Measurements from ENCODE around the gene TMEM256.

The TMEM256 gene

DNA sequence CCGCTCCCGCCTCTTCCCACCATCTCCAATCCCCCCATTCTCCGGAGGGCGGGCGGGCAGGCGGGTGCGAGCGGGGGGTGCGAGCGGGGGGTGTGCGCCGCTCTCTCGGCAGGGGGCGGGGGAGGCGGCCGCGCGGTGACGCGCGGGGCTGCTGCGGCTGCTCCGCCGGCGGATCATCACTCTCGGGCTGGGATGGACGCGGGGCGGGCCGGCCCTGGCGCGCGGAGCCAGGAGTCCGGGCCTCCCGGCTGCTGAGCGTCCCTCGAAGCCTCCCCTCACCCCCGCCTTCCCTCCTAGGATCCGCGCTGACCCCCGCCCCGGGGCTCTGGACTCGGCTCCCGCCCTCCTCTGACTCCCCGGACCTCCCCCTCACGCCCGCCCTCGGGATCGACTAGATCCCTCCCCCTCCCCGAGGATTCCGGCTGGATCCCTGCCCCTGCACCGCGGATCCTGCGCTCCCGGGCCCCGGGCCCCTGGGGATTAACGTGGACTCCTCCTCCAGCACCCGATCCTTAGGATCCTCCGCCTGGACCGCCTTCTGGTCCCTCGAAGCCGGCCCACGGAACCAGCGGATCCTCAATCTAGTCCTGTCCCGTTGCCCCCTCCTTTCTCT lies 946 bp upstream of the TMEM256 start:
- DNase-seq (ENCODE audit: low spot score), result peak; percentile 81
- TF ChIP-seq, protein P1, sequence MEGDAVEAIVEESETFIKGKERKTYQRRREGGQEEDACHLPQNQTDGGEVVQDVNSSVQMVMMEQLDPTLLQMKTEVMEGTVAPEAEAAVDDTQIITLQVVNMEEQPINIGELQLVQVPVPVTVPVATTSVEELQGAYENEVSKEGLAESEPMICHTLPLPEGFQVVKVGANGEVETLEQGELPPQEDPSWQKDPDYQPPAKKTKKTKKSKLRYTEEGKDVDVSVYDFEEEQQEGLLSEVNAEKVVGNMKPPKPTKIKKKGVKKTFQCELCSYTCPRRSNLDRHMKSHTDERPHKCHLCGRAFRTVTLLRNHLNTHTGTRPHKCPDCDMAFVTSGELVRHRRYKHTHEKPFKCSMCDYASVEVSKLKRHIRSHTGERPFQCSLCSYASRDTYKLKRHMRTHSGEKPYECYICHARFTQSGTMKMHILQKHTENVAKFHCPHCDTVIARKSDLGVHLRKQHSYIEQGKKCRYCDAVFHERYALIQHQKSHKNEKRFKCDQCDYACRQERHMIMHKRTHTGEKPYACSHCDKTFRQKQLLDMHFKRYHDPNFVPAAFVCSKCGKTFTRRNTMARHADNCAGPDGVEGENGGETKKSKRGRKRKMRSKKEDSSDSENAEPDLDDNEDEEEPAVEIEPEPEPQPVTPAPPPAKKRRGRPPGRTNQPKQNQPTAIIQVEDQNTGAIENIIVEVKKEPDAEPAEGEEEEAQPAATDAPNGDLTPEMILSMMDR (IDR thresholded peaks at IDR 0.05; ENCODE audit: extremely low read depth, insufficient read depth, missing control alignments), result no peak
- in situ Hi-C loops (cut with MboI; ENCODE audit: low pct_unique_long_range_greater_than_20kb, low sequenced_read_pairs, unreplicated experiment), result no loop called here

DNA sequence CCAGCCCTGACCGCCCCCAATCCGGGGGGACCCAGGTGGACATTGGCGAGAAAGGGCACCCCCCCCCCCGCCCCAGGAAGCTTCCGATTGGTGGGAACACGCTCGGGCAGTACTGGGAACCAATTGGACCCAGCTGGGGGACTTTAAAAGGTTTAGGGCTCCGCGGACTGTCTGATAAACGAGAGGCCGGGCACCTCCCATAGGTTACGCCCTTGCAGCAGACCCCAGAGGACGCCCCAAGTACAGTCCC lies 245 bp downstream of the TMEM256 start:
- DNase-seq (ENCODE audit: low spot score), result no peak
- TF ChIP-seq, protein P1 (IDR thresholded peaks at IDR 0.05; ENCODE audit: extremely low read depth, insufficient read depth, missing control alignments), result no peak
- in situ Hi-C loops (cut with MboI; ENCODE audit: low pct_unique_long_range_greater_than_20kb, low sequenced_read_pairs, unreplicated experiment), result no loop called here

DNA sequence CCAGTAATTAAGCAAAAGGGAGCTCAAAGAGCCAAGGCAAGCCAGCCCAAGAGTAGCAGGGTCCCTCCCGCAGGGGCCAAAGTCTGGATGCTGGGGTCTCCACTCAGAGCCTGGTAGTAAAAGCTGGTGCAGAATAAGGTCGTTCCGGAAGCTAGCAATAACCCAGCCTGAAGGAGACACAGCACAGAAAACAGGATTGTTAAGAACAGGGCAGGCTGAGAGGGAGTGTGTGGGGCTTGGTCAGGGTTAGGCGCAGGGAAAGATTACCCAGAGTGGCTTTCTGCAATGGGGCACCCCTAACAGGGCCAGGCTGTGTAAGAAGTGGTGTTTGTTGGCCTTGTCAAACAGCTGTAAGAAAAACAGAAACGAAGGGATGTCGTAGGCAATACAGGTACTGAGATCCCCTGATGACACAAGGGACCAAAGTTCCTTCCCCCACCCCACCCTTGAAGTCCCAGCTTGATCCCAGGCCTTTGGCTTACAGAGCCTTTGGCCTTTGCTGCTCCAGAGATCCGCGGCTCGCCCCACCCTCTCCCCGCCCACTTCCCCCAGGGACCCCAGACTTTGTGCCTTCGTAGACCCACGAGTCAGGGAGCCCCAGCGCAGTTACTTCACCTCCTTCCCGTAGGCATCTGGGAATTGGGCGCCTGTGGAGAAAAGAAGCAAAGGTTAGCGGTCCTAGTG lies 712 bp downstream of the TMEM256 start:
- in situ Hi-C loops (cut with MboI; ENCODE audit: low pct_unique_long_range_greater_than_20kb, low sequenced_read_pairs, unreplicated experiment), result no loop called here
- no peak for DNase-seq (ENCODE audit: low spot score)
- TF ChIP-seq, protein P1 (IDR thresholded peaks at IDR 0.05; ENCODE audit: extremely low read depth, insufficient read depth, missing control alignments), result no peak

DNA sequence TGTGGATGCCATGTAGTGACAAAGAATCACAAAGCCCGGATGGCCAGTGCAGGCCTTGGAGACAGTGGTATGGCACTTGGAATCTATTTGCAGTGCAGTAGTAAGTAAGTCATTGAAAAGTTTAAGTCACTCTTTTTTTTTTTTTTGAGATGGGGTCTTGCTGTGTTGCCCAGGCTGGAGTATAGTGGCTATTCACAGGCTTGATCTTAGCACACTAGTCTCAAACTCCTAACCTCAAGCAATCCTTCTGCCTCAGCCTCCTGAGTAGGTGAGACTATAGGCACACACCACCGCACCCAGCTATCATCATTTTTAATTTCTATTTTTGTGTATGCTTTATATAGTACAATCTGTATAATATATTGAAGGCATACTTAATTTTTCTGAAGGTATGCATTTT lies 5.3 kb downstream of the TMEM256 start:
- TF ChIP-seq, protein P1 (IDR thresholded peaks at IDR 0.05; ENCODE audit: extremely low read depth, insufficient read depth, missing control alignments), result no peak
- no peak for DNase-seq (ENCODE audit: low spot score)
- in situ Hi-C loops (cut with MboI; ENCODE audit: low pct_unique_long_range_greater_than_20kb, low sequenced_read_pairs, unreplicated experiment), result no loop called here

DNA sequence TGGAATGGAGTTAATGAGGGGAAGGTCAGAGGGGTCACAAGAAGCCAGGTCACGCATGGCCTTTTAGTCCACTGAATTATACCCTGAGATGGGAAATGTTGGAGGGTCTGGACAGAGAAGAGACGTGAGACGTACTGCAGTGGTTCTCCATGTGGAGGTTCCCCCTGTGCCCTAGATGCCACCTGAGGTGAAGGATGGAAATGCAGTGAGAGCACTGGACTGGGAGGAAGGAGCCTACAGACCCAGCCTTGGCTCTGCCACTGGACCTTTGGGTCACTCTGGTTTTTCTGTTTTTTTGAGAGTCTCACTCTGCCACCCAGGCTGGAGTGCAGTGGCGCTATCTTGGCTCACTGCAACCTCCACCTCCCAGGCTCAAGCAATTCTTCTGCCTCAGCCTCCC lies 7.8 kb downstream of the TMEM256 start:
- DNase-seq (ENCODE audit: low spot score), result no peak
- in situ Hi-C loops (cut with MboI; ENCODE audit: low pct_unique_long_range_greater_than_20kb, low sequenced_read_pairs, unreplicated experiment), result no loop called here
- TF ChIP-seq, protein P1 (IDR thresholded peaks at IDR 0.05; ENCODE audit: extremely low read depth, insufficient read depth, missing control alignments), result no peak

DNA sequence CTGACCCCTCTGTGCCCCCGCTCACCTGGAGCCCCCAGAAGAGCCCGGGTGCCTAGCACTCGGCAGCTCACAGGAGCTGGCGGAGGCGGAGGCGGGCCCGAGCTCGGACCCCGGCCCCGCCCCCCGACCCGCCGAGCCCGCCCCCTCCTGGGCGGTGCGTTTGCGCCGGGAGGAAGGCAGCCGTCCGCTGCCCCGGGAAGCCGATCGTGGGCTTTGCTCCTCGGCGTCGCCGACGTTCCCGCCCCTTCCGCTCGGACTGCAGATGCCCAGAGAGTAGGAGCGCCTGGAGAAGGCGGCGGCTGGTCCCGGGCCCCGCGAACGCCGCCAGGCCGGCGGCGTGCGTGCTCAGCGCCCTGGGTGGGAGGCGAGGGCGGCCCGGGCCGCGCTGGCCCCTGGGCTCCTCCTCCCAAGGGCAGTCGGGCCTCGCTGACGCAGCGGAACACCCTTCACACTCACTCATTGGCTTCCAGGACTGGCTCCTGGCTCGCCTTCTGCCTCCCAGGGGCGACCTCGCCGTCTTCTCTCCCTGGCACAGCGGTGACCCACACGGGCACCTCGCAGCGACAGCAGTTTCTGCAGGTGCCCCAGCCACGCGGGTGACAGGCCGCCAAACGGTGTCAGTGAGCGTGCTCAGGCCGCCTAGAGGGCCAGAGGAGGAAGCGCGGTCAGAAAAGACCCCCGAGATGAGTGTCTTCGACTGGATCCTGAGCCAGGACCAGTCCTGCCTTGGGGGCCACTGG lies 9.3 kb downstream of the TMEM256 start, which contains the start of gene PLSCR3:
TSS of gene PLSCR3 (minus strand) at position 74 of the 740 bp plus-strand sequence. CDS start 415 bp downstream, outside the sequence.
- TF ChIP-seq, protein P1 (IDR thresholded peaks at IDR 0.05; ENCODE audit: extremely low read depth, insufficient read depth, missing control alignments), result peak; percentile 26
- in situ Hi-C loops (cut with MboI; ENCODE audit: low pct_unique_long_range_greater_than_20kb, low sequenced_read_pairs, unreplicated experiment), result no loop called here
- DNase-seq (ENCODE audit: low spot score), result peak; percentile 99
